GM12878 (cell line): ENCODE data around the gene CUL1. TPM values are rescaled to one million over a fixed set of nuclear protein-coding genes. Genes with fewer than 3 reads are reported as not detected.

Experiments
- CREB1 ChIP-seq: IDR thresholded peaks from 2 replicates; pipeline ENCODE4 v1.6.1; 2012; ENCODE audit warnings: low read depth, mild to moderate bottlenecking, inconsistent platforms
- ELK1 ChIP-seq: IDR thresholded peaks from 2 replicates; pipeline ENCODE4 v1.6.1; 2012; ENCODE audit warnings: low read depth, low read length, improper control_type of control experiment
- EP300 ChIP-seq, 2 experiments: fragments of 150-350 bp in 1 of 2; IDR thresholded peaks; 2 replicates each; pipeline ENCODE4 v1.6.1; 2011 to 2012; ENCODE audit warnings: low read depth in 2 of 2, low read length in 2 of 2, borderline replicate concordance in 1 of 2, improper control_type of control experiment in 1 of 2, inconsistent platforms in 1 of 2; ENCODE audit not compliant: control insufficient read depth in 1 of 2
- FOS ChIP-seq: IDR thresholded peaks from 3 replicates; pipeline ENCODE4 v1.6.1; 2011; ENCODE audit warnings: borderline replicate concordance; ENCODE audit not compliant: insufficient read length; ENCODE audit errors: extremely low read depth
- HCFC1 ChIP-seq: fragments of 150-350 bp; IDR thresholded peaks from 2 replicates; pipeline ENCODE4 v1.6.1; 2014; ENCODE audit warnings: low read length
- NBN ChIP-seq: fragments of 450-650 bp; IDR thresholded peaks from 2 replicates; pipeline ENCODE4 v1.6.1; 2016
- NFYA ChIP-seq: IDR thresholded peaks from 2 replicates; pipeline ENCODE4 v1.6.1; 2011; ENCODE audit warnings: low read depth, mild to moderate bottlenecking, low read length, improper control_type of control experiment, borderline replicate concordance
- polyA plus RNA-seq, 11 experiments: library from polyadenylated mRNA; depleted of rRNA in 4 of 11; unstranded in 6 of 11; stranded (reverse) in 5 of 11; fragments of >200 nt; fragmentation: Nextera tagmentation in 4 of 11; fragmentation: Illumina TruSeq in 1 of 11; extraction: Ambion mirVana in 4 of 11; extraction: Trizol in 1 of 11; gene quantifications; 1 replicate in 1 of 11; 2 replicates in 10 of 11; pipeline versions ENCODE4 v1.2.1 to v1.2.3, GENCODE V29; 2011 to 2016; ENCODE audit warnings: inconsistent platforms in 2 of 11, missing spikeins in 2 of 11, low read depth in 1 of 11
- total RNA-seq, 4 experiments: library from RNA; depleted of rRNA in 3 of 4; stranded (reverse); fragments of >200 nt in 3 of 4; fragmentation: Illumina TruSeq in 1 of 4; extraction: Trizol in 1 of 4; gene quantifications; 2 replicates each; pipeline versions ENCODE4 v1.2.1 to v1.2.3, GENCODE V29; 2013 to 2021
- TF ChIP-seq, protein P1 (sequence below): fragments of 450-650 bp; IDR thresholded peaks from 2 replicates; pipeline ENCODE4 v1.6.1; 2018; ENCODE audit warnings: mild to moderate bottlenecking, low read depth, moderate library complexity; ENCODE audit not compliant: partially characterized antibody
- TF ChIP-seq, protein P2 (sequence below): IDR thresholded peaks from 2 replicates; pipeline ENCODE4 v1.6.1; 2012; ENCODE audit warnings: low read depth, low read length, improper control_type of control experiment

The CUL1 gene
- total and polyA plus RNA-seq, 10 of the 15 experiments (the other 5 are each of a cell fraction or from before 2014, with no cell fraction given) = 13.3 to 63.9 (median 45.9) TPM

DNA sequence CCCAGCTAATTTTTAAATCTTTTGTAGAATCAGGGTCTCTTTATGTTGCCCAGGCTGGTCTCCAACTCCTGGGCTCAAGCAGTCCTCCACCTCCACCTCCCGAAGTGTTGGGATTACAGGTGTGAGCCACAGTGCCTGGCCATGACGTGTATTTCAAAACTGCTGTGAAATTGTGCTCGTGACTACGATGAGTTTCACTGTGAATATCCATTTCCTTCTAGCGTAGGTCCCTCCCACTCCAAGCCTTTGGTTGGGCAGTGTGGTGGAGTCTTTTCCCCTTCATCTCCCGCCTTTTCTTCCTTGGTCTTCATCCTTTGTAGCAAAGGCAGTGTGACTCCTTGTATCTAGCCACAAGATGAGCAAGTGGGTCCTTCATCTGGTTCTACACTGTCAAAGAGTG is 56.2 kb downstream of the CUL1 start (continued):
- TF ChIP-seq, protein P1, sequence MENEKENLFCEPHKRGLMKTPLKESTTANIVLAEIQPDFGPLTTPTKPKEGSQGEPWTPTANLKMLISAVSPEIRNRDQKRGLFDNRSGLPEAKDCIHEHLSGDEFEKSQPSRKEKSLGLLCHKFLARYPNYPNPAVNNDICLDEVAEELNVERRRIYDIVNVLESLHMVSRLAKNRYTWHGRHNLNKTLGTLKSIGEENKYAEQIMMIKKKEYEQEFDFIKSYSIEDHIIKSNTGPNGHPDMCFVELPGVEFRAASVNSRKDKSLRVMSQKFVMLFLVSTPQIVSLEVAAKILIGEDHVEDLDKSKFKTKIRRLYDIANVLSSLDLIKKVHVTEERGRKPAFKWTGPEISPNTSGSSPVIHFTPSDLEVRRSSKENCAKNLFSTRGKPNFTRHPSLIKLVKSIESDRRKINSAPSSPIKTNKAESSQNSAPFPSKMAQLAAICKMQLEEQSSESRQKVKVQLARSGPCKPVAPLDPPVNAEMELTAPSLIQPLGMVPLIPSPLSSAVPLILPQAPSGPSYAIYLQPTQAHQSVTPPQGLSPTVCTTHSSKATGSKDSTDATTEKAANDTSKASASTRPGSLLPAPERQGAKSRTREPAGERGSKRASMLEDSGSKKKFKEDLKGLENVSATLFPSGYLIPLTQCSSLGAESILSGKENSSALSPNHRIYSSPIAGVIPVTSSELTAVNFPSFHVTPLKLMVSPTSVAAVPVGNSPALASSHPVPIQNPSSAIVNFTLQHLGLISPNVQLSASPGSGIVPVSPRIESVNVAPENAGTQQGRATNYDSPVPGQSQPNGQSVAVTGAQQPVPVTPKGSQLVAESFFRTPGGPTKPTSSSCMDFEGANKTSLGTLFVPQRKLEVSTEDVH = no peak
- TF ChIP-seq NFYA = no peak
- no peak for TF ChIP-seq FOS
- no peak for TF ChIP-seq EP300 (IDR thresholded peaks at IDR 0.05; ENCODE audit: borderline replicate concordance in 1 of 2, control insufficient read depth in 1 of 2, low read depth in 2 of 2, low read length in 2 of 2)
- TF ChIP-seq NBN = no peak
- TF ChIP-seq ELK1 = no peak
- no peak for TF ChIP-seq CREB1
- TF ChIP-seq, protein P2, sequence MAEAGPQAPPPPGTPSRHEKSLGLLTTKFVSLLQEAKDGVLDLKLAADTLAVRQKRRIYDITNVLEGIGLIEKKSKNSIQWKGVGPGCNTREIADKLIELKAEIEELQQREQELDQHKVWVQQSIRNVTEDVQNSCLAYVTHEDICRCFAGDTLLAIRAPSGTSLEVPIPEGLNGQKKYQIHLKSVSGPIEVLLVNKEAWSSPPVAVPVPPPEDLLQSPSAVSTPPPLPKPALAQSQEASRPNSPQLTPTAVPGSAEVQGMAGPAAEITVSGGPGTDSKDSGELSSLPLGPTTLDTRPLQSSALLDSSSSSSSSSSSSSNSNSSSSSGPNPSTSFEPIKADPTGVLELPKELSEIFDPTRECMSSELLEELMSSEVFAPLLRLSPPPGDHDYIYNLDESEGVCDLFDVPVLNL = no peak
- no peak for TF ChIP-seq HCFC1
- TF ChIP-seq, all 136 proteins: peak for 0
